GM23338 (cell line): ENCODE results near the gene CNRIP1. TPM values are rescaled to one million over a fixed set of nuclear protein-coding genes. Genes with fewer than 3 reads are reported as not detected.

Experiments
- ATAC-seq: fragments of 200-7000 bp; cut with Tn5 transposase; 3 replicates; pipeline ENCODE4 v1.9.1; 2020
- DNase-seq: peaks from one replicate; pipeline ENCODE4 v3.0.0-alpha.2; 2015; ENCODE audit warnings: low spot score
- H2AFZ ChIP-seq: fragments of 200-600 bp; sonication (generic); 2 replicates; pipeline ENCODE4 v1.8.0; 2016; ENCODE audit warnings: antibody characterized with exemption, mild to moderate bottlenecking, moderate library complexity
- H3F3A ChIP-seq: fragments of 200-600 bp; sonication (generic); replicated peaks from 2 replicates; pipeline ENCODE4 v1.8.0; 2017; ENCODE audit warnings: antibody characterized with exemption, mixed run types, low read depth
- H3K27ac ChIP-seq: fragments of 200-600 bp; sonication (generic); 2 replicates; pipeline ENCODE4 v1.6.1; 2016; ENCODE audit warnings: low read depth
- H3K27me3 ChIP-seq: fragments of 200-600 bp; sonication (generic); 2 replicates; pipeline ENCODE4 v1.8.0; 2016; ENCODE audit warnings: mild to moderate bottlenecking, mixed run types, moderate library complexity; ENCODE audit not compliant: insufficient read depth
- H3K36me3 ChIP-seq: fragments of 200-600 bp; sonication (generic); 2 replicates; pipeline ENCODE4 v1.8.0; 2016; ENCODE audit warnings: mild to moderate bottlenecking; ENCODE audit not compliant: insufficient read depth
- H3K4me1 ChIP-seq: fragments of 200-600 bp; sonication (generic); 2 replicates; pipeline ENCODE4 v1.8.0; 2016; ENCODE audit warnings: mild to moderate bottlenecking, moderate library complexity; ENCODE audit not compliant: insufficient read depth
- H3K4me2 ChIP-seq: fragments of 200-600 bp; sonication (generic); 2 replicates; pipeline ENCODE4 v1.7.1; 2017; ENCODE audit warnings: mixed run types
- H3K4me3 ChIP-seq: fragments of 200-600 bp; sonication (generic); 2 replicates; pipeline ENCODE4 v1.6.1; 2016; ENCODE audit warnings: mixed run types
- H3K79me2 ChIP-seq: fragments of 200-600 bp; sonication (generic); replicated peaks from 2 replicates; pipeline ENCODE4 v1.8.0; 2017; ENCODE audit warnings: mild to moderate bottlenecking; ENCODE audit not compliant: insufficient read depth
- H3K9me2 ChIP-seq: fragments of 200-600 bp; sonication (generic); 2 replicates; pipeline ENCODE4 v1.8.0; 2017; ENCODE audit not compliant: insufficient read depth
- H4K20me1 ChIP-seq: fragments of 200-600 bp; sonication (generic); replicated peaks from 2 replicates; pipeline ENCODE4 v1.8.0; 2017; ENCODE audit warnings: mild to moderate bottlenecking; ENCODE audit not compliant: insufficient read depth
- H3K27ac Mint-ChIP-seq: 2 replicates; pipeline ENCODE4 v1.8.0; 2020; ENCODE audit warnings: inconsistent platforms, mild to moderate bottlenecking, moderate library complexity, mixed read lengths
- H3K27me3 Mint-ChIP-seq: 3 replicates; pipeline ENCODE4 v1.8.0; 2022; ENCODE audit warnings: low read depth, mild to moderate bottlenecking, moderate library complexity, mixed read lengths, inconsistent platforms; ENCODE audit not compliant: insufficient read depth, poor library complexity
- H3K36me3 Mint-ChIP-seq: 3 replicates; pipeline ENCODE4 v1.8.0; 2021; ENCODE audit warnings: low read depth, mild to moderate bottlenecking, inconsistent platforms, moderate library complexity, mixed read lengths
- H3K4me1 Mint-ChIP-seq: 3 replicates; pipeline ENCODE4 v1.8.0; 2020; ENCODE audit warnings: mild to moderate bottlenecking, inconsistent platforms, mixed read lengths
- H3K4me3 Mint-ChIP-seq: 3 replicates; pipeline ENCODE4 v1.8.0; 2021; ENCODE audit warnings: moderate library complexity, mild to moderate bottlenecking, inconsistent platforms, mixed read lengths
- H3K9me3 Mint-ChIP-seq: 3 replicates; pipeline ENCODE4 v1.8.0; 2020; ENCODE audit warnings: moderate library complexity, mild to moderate bottlenecking, inconsistent platforms, mixed read lengths
- CREB1 ChIP-seq: fragments of 250-450 bp; sonication (Bioruptor Pico); IDR thresholded peaks from 2 replicates; pipeline ENCODE4 v1.5.0; 2020; ENCODE audit warnings: low read depth, mild to moderate bottlenecking, moderate library complexity
- ETS1 ChIP-seq: IDR thresholded peaks from 2 replicates; pipeline ENCODE4 v1.6.1; 2016; ENCODE audit warnings: antibody characterized with exemption
- EZH2 ChIP-seq: fragments of 200-600 bp; sonication (generic); IDR thresholded peaks from one replicate; pipeline ENCODE4 v1.8.0; 2017; ENCODE audit warnings: antibody characterized with exemption, mild to moderate bottlenecking, low read depth; ENCODE audit not compliant: unreplicated experiment
- EZH2phosphoT487 ChIP-seq: fragments of 200-600 bp; sonication (generic); IDR thresholded peaks from one replicate; pipeline ENCODE4 v1.8.1; 2018; ENCODE audit warnings: antibody characterized with exemption; ENCODE audit not compliant: unreplicated experiment
- JUNB ChIP-seq: IDR thresholded peaks from one replicate; pipeline ENCODE4 v1.6.1; 2016; ENCODE audit warnings: antibody characterized with exemption; ENCODE audit not compliant: unreplicated experiment
- NANOG ChIP-seq: IDR thresholded peaks from 2 replicates; pipeline ENCODE4 v1.6.1; 2016; ENCODE audit warnings: antibody characterized with exemption, borderline replicate concordance
- POLR2AphosphoS5 ChIP-seq: IDR thresholded peaks from 2 replicates; pipeline ENCODE4 v1.6.1; 2016; ENCODE audit warnings: antibody characterized with exemption, low read depth
- STAT1 ChIP-seq: IDR thresholded peaks from one replicate; pipeline ENCODE4 v1.6.1; 2016; ENCODE audit warnings: antibody characterized with exemption; ENCODE audit not compliant: unreplicated experiment
- ZNF114 ChIP-seq: fragments of 250-450 bp; sonication (Bioruptor Pico); IDR thresholded peaks from 2 replicates; pipeline ENCODE4 v1.5.0; 2020; ENCODE audit warnings: mild to moderate bottlenecking, moderate library complexity
- ZNF331 ChIP-seq: fragments of 250-450 bp; sonication (Bioruptor Pico); IDR thresholded peaks from 2 replicates; pipeline ENCODE4 v1.5.0; 2020; ENCODE audit warnings: low read depth, mild to moderate bottlenecking, moderate library complexity
- ZNF462 ChIP-seq: fragments of 250-450 bp; sonication (Bioruptor Pico); IDR thresholded peaks from 2 replicates; pipeline ENCODE4 v1.5.0; 2020; ENCODE audit warnings: mild to moderate bottlenecking, moderate library complexity
- polyA plus RNA-seq: library from polyadenylated mRNA; unstranded; fragments of >200 nt; fragmentation: Nextera tagmentation; extraction: Ambion mirVana; gene quantifications from 2 replicates; pipeline ENCODE4 v1.2.1, GENCODE V29; 2016
- total RNA-seq: library from RNA; depleted of rRNA; stranded (reverse); fragments of >200 nt; shearing (Covaris generic); gene quantifications from 2 replicates; pipeline ENCODE4 v1.2.3, GENCODE V29; 2014
- TF ChIP-seq, protein P1 (sequence below), 2 experiments: fragments of 200-600 bp in 1 of 2; sonication (generic) in 1 of 2; conservative IDR thresholded peaks; 2 replicates each; pipeline versions ENCODE4 v1.5.1 to v1.6.1; 2016 to 2017; ENCODE audit warnings: antibody characterized with exemption in 2 of 2, low read depth in 2 of 2, mild to moderate bottlenecking in 2 of 2, moderate library complexity in 1 of 2

Gene CNRIP1
- total and polyA plus RNA-seq, 2 experiments from 2014 or later: 5.9 to 6.9 TPM

- no peaks in the 10 kb centered on the region for H3K4me1 ChIP-seq
- no peaks in the 10 kb centered on the region for H4K20me1 ChIP-seq
- no peaks in the 10 kb centered on the region for H3F3A ChIP-seq
- no peaks in the 10 kb centered on the region for H3K9me3 Mint-ChIP-seq
- H3K4me1 Mint-ChIP-seq: no peaks in the 10 kb centered on the region
- no peak overlapping the region for H3K4me3 ChIP-seq
- H3K27me3 ChIP-seq: no peaks in the 10 kb centered on the region
- no peak overlapping the region for H3K27ac ChIP-seq
- no peaks in the 10 kb centered on the region for H3K27me3 Mint-ChIP-seq
- H3K4me3 Mint-ChIP-seq: no peak overlapping the region
- H2AFZ ChIP-seq: no peak overlapping the region
- no peaks in the 10 kb centered on the region for H3K79me2 ChIP-seq
- no peaks in the 10 kb centered on the region for H3K36me3 ChIP-seq
- no peak overlapping the region for H3K27ac Mint-ChIP-seq
- H3K4me2 ChIP-seq: no peak overlapping the region
- ATAC-seq: no peak
- no peak for DNase-seq
- TF ChIP-seq ZNF462: no peak
- TF ChIP-seq ZNF331 (CRISPR knock-in tag): no peak
- TF ChIP-seq, protein P1, sequence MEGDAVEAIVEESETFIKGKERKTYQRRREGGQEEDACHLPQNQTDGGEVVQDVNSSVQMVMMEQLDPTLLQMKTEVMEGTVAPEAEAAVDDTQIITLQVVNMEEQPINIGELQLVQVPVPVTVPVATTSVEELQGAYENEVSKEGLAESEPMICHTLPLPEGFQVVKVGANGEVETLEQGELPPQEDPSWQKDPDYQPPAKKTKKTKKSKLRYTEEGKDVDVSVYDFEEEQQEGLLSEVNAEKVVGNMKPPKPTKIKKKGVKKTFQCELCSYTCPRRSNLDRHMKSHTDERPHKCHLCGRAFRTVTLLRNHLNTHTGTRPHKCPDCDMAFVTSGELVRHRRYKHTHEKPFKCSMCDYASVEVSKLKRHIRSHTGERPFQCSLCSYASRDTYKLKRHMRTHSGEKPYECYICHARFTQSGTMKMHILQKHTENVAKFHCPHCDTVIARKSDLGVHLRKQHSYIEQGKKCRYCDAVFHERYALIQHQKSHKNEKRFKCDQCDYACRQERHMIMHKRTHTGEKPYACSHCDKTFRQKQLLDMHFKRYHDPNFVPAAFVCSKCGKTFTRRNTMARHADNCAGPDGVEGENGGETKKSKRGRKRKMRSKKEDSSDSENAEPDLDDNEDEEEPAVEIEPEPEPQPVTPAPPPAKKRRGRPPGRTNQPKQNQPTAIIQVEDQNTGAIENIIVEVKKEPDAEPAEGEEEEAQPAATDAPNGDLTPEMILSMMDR (conservative IDR thresholded peaks at IDR 0.05; ENCODE audit: low read depth in 2 of 2): no peak
- TF ChIP-seq EZH2: no peak
- TF ChIP-seq STAT1: no peak
- no peak for TF ChIP-seq JUNB
- TF ChIP-seq POLR2AphosphoS5: no peak
- no peak for TF ChIP-seq NANOG
- no peak for TF ChIP-seq EZH2phosphoT487
- no peak for TF ChIP-seq ZNF114 (CRISPR knock-in tag)
- TF ChIP-seq ETS1: no peak
- no peak for TF ChIP-seq CREB1
- H3K9me2 ChIP-seq: no peaks in the 10 kb centered on the region
- no peaks in the 10 kb centered on the region for H3K36me3 Mint-ChIP-seq
These were observed 9.2 kb upstream of the CNRIP1 start for GRCh38 chr2:68328901-68329300.
